Measurements from ENCODE around the gene CNOT6L.

CNOT6L gene

GRCh38 chr4:77665381-77666069, 153.6 kb downstream of the CNOT6L start:
- no peak for TF ChIP-seq Cebpa-rat (IDR thresholded peaks at IDR 0.05)
- Histone ChIP-seq H3K9me3 (no peaks in the 10 kb centered on the region), H3K4me2 (no peak overlapping the region), H4K20me1 (no peaks in the 10 kb centered on the region), H3K4me3 (no peak overlapping the region), H3K4me1 (no peaks in the 10 kb centered on the region), H3K27ac (no peak overlapping the region), H3K36me3 (no peaks in the 10 kb centered on the region), H3K9ac (no peak overlapping the region), H3K27me3 (no peaks in the 10 kb centered on the region)

All from BLaER1 (cell line).